Measurements from ENCODE around the gene ZNF488.

ZNF488 gene

DNA sequence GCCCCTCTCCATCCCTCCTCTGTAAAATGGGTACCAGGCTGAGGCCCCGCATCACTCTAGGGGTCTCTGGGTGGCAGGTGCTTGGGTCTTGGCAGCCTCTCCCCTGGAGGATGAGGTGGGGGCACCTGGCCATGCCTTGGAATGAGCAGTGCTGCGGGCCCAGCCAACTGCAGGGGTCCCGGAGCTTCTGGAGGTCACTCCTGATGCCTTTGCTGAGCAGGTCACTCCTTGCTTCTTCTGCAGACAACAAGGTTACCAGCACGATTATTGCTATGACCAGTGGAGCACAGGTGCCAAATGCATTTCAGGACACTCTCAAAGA is 22.4 kb upstream of the ZNF488 start:
- H4K20me1 ChIP-seq (ENCODE audit: insufficient read depth, low read length) = no peaks in the 10 kb centered on the region
- no peak overlapping the region for H3K4me2 ChIP-seq (ENCODE audit: low read length)
- H3K4me1 ChIP-seq (ENCODE audit: insufficient read depth, low read length, severe bottlenecking) = no peaks in the 10 kb centered on the region
- H3K36me3 ChIP-seq (ENCODE audit: insufficient read depth, low read length) = no peaks in the 10 kb centered on the region
- no peaks in the 10 kb centered on the region for H3K79me2 ChIP-seq (ENCODE audit: insufficient read depth, low read length)
- no peaks in the 10 kb centered on the region for H3F3A ChIP-seq (ENCODE audit: insufficient read depth, low read length)
- no peak overlapping the region for H3K9ac ChIP-seq (ENCODE audit: low read length)
- H3K27ac ChIP-seq (ENCODE audit: low read depth, low read length, poor library complexity, severe bottlenecking) = no peak overlapping the region
- H2AFZ ChIP-seq (ENCODE audit: low read length) = no peak overlapping the region
- TF ChIP-seq, protein P1, sequence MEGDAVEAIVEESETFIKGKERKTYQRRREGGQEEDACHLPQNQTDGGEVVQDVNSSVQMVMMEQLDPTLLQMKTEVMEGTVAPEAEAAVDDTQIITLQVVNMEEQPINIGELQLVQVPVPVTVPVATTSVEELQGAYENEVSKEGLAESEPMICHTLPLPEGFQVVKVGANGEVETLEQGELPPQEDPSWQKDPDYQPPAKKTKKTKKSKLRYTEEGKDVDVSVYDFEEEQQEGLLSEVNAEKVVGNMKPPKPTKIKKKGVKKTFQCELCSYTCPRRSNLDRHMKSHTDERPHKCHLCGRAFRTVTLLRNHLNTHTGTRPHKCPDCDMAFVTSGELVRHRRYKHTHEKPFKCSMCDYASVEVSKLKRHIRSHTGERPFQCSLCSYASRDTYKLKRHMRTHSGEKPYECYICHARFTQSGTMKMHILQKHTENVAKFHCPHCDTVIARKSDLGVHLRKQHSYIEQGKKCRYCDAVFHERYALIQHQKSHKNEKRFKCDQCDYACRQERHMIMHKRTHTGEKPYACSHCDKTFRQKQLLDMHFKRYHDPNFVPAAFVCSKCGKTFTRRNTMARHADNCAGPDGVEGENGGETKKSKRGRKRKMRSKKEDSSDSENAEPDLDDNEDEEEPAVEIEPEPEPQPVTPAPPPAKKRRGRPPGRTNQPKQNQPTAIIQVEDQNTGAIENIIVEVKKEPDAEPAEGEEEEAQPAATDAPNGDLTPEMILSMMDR (IDR thresholded peaks at IDR 0.05; ENCODE audit: low read length) = no peak
- TF ChIP-seq EZH2 (IDR thresholded peaks at IDR 0.05; ENCODE audit: borderline replicate concordance, low read length) = no peak
- H3K9me2 ChIP-seq (ENCODE audit: low read depth, low read length) = no peaks in the 10 kb centered on the region
- no peaks in the 10 kb centered on the region for H3K9me3 ChIP-seq (ENCODE audit: low read length)
- no peaks in the 10 kb centered on the region for H3K27me3 ChIP-seq (ENCODE audit: insufficient read depth, low read length)
- H3K4me3 ChIP-seq (ENCODE audit: low read depth, low read length, poor library complexity, severe bottlenecking) = no peak overlapping the region

GRCh38 chr10:47405857-47406547 is 21.9 kb upstream of the ZNF488 start:
- no peaks in the 10 kb centered on the region for H3K27me3 ChIP-seq (ENCODE audit: insufficient read depth, low read length)
- H3K27ac ChIP-seq (ENCODE audit: low read depth, low read length, poor library complexity, severe bottlenecking) = no peak overlapping the region
- no peaks in the 10 kb centered on the region for H3F3A ChIP-seq (ENCODE audit: insufficient read depth, low read length)
- H3K4me2 ChIP-seq (ENCODE audit: low read length) = no peak overlapping the region
- H3K9ac ChIP-seq (ENCODE audit: low read length) = no peak overlapping the region
- H3K79me2 ChIP-seq (ENCODE audit: insufficient read depth, low read length) = no peaks in the 10 kb centered on the region
- no peaks in the 10 kb centered on the region for H4K20me1 ChIP-seq (ENCODE audit: insufficient read depth, low read length)
- H3K4me3 ChIP-seq (ENCODE audit: low read depth, low read length, poor library complexity, severe bottlenecking) = no peak overlapping the region
- H3K9me2 ChIP-seq (ENCODE audit: low read depth, low read length) = no peaks in the 10 kb centered on the region
- no peaks in the 10 kb centered on the region for H3K4me1 ChIP-seq (ENCODE audit: insufficient read depth, low read length, severe bottlenecking)
- TF ChIP-seq EZH2 (IDR thresholded peaks at IDR 0.05; ENCODE audit: borderline replicate concordance, low read length) = no peak
- TF ChIP-seq, protein P1 (IDR thresholded peaks at IDR 0.05; ENCODE audit: low read length) = no peak
- H3K9me3 ChIP-seq (ENCODE audit: low read length) = no peaks in the 10 kb centered on the region
- H2AFZ ChIP-seq (ENCODE audit: low read length) = no peak overlapping the region
- H3K36me3 ChIP-seq (ENCODE audit: insufficient read depth, low read length) = no peaks in the 10 kb centered on the region

GRCh38 chr10:47404937-47405336 is 20.8 kb upstream of the ZNF488 start:
- no peaks in the 10 kb centered on the region for H3F3A ChIP-seq (ENCODE audit: insufficient read depth, low read length)

More at GRCh38 chr10:47404937-47405336, 20.8 kb upstream of the ZNF488 start:
- H3K79me2 ChIP-seq (ENCODE audit: insufficient read depth, low read length) = no peaks in the 10 kb centered on the region
- TF ChIP-seq, protein P1 (IDR thresholded peaks at IDR 0.05; ENCODE audit: low read length) = no peak
- TF ChIP-seq EZH2 (IDR thresholded peaks at IDR 0.05; ENCODE audit: borderline replicate concordance, low read length) = no peak
- no peak overlapping the region for H3K4me2 ChIP-seq (ENCODE audit: low read length)
- no peaks in the 10 kb centered on the region for H3K36me3 ChIP-seq (ENCODE audit: insufficient read depth, low read length)
- H3K9ac ChIP-seq (ENCODE audit: low read length) = no peak overlapping the region
- no peak overlapping the region for H3K27ac ChIP-seq (ENCODE audit: low read depth, low read length, poor library complexity, severe bottlenecking)
- no peaks in the 10 kb centered on the region for H3K4me1 ChIP-seq (ENCODE audit: insufficient read depth, low read length, severe bottlenecking)
- no peaks in the 10 kb centered on the region for H3K27me3 ChIP-seq (ENCODE audit: insufficient read depth, low read length)
- H4K20me1 ChIP-seq (ENCODE audit: insufficient read depth, low read length) = no peaks in the 10 kb centered on the region
- H2AFZ ChIP-seq (ENCODE audit: low read length) = no peak overlapping the region
- no peaks in the 10 kb centered on the region for H3K9me2 ChIP-seq (ENCODE audit: low read depth, low read length)
- no peaks in the 10 kb centered on the region for H3K9me3 ChIP-seq (ENCODE audit: low read length)
- no peak overlapping the region for H3K4me3 ChIP-seq (ENCODE audit: low read depth, low read length, poor library complexity, severe bottlenecking)
